Upper lobe of right lung (tissue), 1 donor: Measurements from ENCODE around the gene BACH2. TPM values are rescaled to one million over a fixed set of nuclear protein-coding genes. Genes with fewer than 3 reads are reported as not detected.
A peak's percentile ranks its signal among the peaks of the same experiment; 100 is the strongest.
"Not testable (repeated sequence)": the region's sequence is repeated elsewhere in the genome, so short reads cannot be mapped to it uniquely, and the experiment has no call there.

Experiments used
- ATAC-seq: fragments of 200-7000 bp; cut with Tn5 transposase; one replicate; pipeline ENCODE4 v1.9.1; 2020; ENCODE audit warnings: mild to moderate bottlenecking, moderate library complexity
- DNase-seq: peaks from one replicate; pipeline ENCODE4 v3.0.0-alpha.2; 2020
- H3K27ac ChIP-seq: fragments of 200-600 bp; one replicate; pipeline ENCODE4 v1.8.0; 2022
- H3K27me3 ChIP-seq: fragments of 200-600 bp; one replicate; pipeline ENCODE4 v1.8.0; 2022; ENCODE audit warnings: mild to moderate bottlenecking
- H3K36me3 ChIP-seq: fragments of 200-600 bp; one replicate; pipeline ENCODE4 v1.8.0; 2022
- H3K4me1 ChIP-seq: fragments of 200-600 bp; one replicate; pipeline ENCODE4 v1.8.0; 2022
- H3K4me3 ChIP-seq: fragments of 200-600 bp; one replicate; pipeline ENCODE4 v1.8.0; 2022; ENCODE audit warnings: mild to moderate bottlenecking
- H3K9me3 ChIP-seq: fragments of 200-600 bp; one replicate; pipeline ENCODE4 v1.8.0; 2022
- intact Hi-C: fragments of 100-400 bp; cut with DNase I; formaldehyde crosslinking; loops from one replicate; pipeline ENCODE4 v1.11.0; 2022
- total RNA-seq: library from RNA; stranded (reverse); fragmentation: NEBNext Ultra II Directional; extraction: Animal tissue kit (Norgen Biotek cat#: 25700); gene quantifications from one replicate; pipeline ENCODE4 v1.2.1, GENCODE V29; 2021
- TF ChIP-seq, protein P1 (sequence below): fragments of 200-600 bp; IDR thresholded peaks from one replicate; pipeline ENCODE4 v1.8.0; 2022; ENCODE audit warnings: antibody characterized with exemption
- donor health status: DM: no; HTN: yes; CAD: no; lungs with severe emphysema.

The BACH2 gene
- total RNA-seq, 1 donor from 2014 or later: 4.9 TPM

DNA sequence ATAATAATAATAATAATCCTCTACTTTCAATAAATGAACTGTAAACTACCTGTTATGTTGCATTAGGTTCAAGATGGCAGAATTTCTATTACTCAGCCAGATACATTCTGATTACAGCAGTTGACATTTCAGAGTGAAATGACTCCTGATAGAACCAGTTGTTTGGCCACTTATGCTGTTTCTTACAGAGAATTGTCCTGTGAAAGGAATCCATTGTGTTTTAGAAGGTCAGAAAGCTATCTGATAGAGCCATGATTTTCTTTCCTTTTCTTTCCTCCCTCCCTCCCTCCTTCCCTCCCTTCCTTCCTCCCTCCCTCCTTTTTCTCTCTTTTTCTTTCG, 385.8 kb downstream of the BACH2 start:
- no peaks in the 10 kb centered on the region for H3K4me1 ChIP-seq
- intact Hi-C loops: no loop called here
- no peak overlapping the region for H3K4me3 ChIP-seq
- no peaks in the 10 kb centered on the region for H3K36me3 ChIP-seq
- H3K9me3 ChIP-seq: no peaks in the 10 kb centered on the region
- DNase-seq (no peak), ATAC-seq (no peak)
- no peaks in the 10 kb centered on the region for H3K27me3 ChIP-seq
- H3K27ac ChIP-seq: no peak overlapping the region
- TF ChIP-seq, protein P1, sequence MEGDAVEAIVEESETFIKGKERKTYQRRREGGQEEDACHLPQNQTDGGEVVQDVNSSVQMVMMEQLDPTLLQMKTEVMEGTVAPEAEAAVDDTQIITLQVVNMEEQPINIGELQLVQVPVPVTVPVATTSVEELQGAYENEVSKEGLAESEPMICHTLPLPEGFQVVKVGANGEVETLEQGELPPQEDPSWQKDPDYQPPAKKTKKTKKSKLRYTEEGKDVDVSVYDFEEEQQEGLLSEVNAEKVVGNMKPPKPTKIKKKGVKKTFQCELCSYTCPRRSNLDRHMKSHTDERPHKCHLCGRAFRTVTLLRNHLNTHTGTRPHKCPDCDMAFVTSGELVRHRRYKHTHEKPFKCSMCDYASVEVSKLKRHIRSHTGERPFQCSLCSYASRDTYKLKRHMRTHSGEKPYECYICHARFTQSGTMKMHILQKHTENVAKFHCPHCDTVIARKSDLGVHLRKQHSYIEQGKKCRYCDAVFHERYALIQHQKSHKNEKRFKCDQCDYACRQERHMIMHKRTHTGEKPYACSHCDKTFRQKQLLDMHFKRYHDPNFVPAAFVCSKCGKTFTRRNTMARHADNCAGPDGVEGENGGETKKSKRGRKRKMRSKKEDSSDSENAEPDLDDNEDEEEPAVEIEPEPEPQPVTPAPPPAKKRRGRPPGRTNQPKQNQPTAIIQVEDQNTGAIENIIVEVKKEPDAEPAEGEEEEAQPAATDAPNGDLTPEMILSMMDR: no peak

GRCh38 chr6:89910001-89910901, 386.4 kb downstream of the BACH2 start:
- H3K9me3 ChIP-seq, H3K4me3 ChIP-seq, H3K27ac ChIP-seq, H3K36me3 ChIP-seq, H3K27me3 ChIP-seq, ATAC-seq, DNase-seq, intact Hi-C loops, H3K4me1 ChIP-seq: not testable (repeated sequence)

DNA sequence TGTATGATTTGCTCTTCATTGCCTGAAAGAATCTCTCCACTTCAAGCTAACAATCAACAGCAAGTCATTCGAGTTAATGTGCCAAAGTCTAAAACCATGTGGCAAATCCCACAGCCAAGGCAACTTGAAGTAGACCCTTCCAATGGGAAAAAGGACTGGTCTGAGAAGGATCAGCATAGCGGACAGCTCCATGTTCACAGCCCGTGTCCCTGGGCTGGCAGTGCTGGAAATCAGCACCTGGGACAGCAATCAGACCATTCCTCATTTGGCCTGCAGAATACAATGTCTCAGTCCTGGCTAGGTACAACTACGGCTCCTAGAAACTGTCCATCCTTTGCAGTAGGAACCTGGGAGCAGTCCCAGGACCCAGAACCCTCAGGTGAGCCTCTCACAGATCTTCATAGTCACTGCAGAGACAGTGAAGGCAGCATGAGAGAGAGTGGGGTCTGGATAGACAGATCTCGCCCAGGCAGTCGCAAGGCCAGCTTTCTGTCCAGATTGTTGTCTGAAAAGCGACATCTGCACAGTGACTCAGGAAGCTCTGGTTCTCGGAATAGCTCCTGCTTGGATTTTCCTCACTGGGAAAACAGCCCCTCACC, 401.3 kb downstream of the BACH2 start:
- TF ChIP-seq, protein P1: no peak

GRCh38 chr6:89894169-89894568, 402.5 kb downstream of the BACH2 start, which contains the start of gene GJA10:
TSS of gene GJA10 (plus strand) at chr6:89894469. CDS start at chr6:89894469, 0 bp downstream.
- no peak for ATAC-seq

More for the DNA sequence above, 401.3 kb downstream of the BACH2 start:
- Histone ChIP-seq H3K27me3 (peaks cover 30% of the 10 kb centered on the region), H3K36me3 (no peaks in the 10 kb centered on the region), H3K4me3 (no peak overlapping the region), H3K4me1 (no peaks in the 10 kb centered on the region), H3K27ac (no peak overlapping the region), H3K9me3 (no peaks in the 10 kb centered on the region)
- DNase-seq (no peak), ATAC-seq (peak; percentile 83)
- intact Hi-C loops: no loop called here

DNA sequence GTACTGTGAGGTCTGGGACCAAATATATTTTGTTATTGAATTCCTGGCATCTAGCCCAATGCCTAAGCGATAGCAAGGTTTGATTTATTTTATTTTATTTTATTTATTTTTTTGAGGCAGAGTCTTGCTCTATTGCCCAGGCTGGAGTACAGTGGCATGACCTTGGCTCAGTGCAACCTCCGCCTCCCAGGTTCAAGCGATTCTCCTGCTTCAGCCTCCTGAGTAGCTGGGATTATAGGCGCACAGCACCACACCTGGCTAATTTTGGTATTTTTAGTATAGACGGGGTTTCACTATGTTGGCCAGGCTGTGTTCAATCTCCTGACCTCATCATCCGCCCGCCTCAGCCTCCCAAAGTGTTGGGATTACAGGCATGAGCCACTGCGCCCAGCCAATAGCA, 404.1 kb downstream of the BACH2 start:
- H3K9me3 ChIP-seq, ATAC-seq, H3K27ac ChIP-seq, H3K4me3 ChIP-seq, H3K36me3 ChIP-seq, DNase-seq, H3K4me1 ChIP-seq, intact Hi-C loops: not testable (repeated sequence)
- peaks cover 50% of the 10 kb centered on the region for H3K27me3 ChIP-seq

More at GRCh38 chr6:89894169-89894568, 402.5 kb downstream of the BACH2 start, which contains the start of gene GJA10:
- Histone ChIP-seq H3K27ac (no peak within 1 kb of the TSS), H3K27me3 (peaks cover 36% of the 10 kb centered on the region), H3K9me3 (no peaks in the 10 kb centered on the region), H3K4me1 (no peaks in the 10 kb centered on the region), H3K36me3 (no peaks in the 10 kb centered on the region), H3K4me3 (no peak within 1 kb of the TSS)
- DNase-seq: no peak
- intact Hi-C loops: no loop called here
- TF ChIP-seq, protein P1: no peak

DNA sequence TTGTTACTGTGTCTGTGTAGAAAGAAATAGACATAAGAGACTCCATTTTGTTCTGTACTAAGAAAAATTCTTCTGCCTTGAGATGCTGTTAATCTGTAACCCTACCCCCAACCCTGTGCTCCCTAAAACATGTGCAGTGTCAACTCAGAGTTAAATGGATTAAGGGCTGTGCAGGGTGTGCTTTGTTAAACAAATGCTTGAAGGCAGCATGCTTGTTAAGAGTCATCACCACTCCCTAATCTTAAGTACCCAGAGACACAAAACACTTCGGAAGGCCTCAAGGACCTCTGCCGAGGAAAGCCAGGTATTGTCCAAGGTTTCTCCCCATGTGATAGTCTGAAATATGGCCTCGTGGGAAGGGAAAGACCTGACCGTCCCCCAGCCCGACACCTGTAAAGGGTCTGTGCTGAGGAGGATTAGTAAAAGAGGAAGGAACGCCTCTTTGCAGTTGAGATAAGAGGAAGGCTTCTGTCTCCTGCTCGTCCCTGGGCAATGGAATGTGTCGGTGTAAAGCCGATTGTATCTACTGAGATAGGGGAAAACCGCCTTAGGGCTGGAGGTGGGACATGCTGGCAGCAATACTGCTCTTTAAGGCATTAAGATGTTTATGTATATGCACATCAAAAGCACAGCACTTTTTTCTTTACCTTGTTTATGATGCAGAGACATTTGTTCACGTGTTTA, 405.7 kb downstream of the BACH2 start:
- H3K27me3 ChIP-seq: peaks cover 47% of the 10 kb centered on the region
- H3K9me3 ChIP-seq, H3K4me3 ChIP-seq, H3K4me1 ChIP-seq, intact Hi-C loops, H3K36me3 ChIP-seq, H3K27ac ChIP-seq, ATAC-seq, DNase-seq: not testable (repeated sequence)

DNA sequence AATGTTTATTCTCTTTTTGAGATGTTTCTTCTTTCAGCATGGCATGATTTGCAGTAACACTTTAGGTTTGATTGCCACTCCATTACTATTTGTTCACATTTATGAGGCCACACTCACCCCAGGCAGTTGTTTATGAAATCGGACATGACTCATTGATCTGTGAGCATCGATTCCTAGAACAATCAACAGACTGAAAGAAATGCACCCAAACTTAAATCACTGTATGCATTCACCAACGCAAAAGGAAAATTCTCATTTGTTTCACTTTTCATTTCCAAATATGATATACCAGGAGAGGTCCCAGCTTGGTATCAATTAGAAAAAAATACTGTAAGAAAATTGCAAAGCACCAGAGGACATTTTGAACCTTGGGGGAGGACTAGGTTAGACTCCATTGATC, 407.8 kb downstream of the BACH2 start:
- H3K27ac ChIP-seq: no peak overlapping the region
- DNase-seq (no peak), ATAC-seq (no peak)
- H3K4me1 ChIP-seq: no peaks in the 10 kb centered on the region
- peaks cover 47% of the 10 kb centered on the region for H3K27me3 ChIP-seq
- TF ChIP-seq, protein P1: no peak
- intact Hi-C loops: no loop called here
- H3K4me3 ChIP-seq: no peak overlapping the region
- no peaks in the 10 kb centered on the region for H3K9me3 ChIP-seq
- no peaks in the 10 kb centered on the region for H3K36me3 ChIP-seq
